Measurements from ENCODE around the gene FUZ. TPM values are rescaled to one million over a fixed set of nuclear protein-coding genes. Genes with fewer than 3 reads are reported as not detected.

Gene FUZ
- total RNA-seq, 3 donors from 2014 or later (not counting 1 experiment from before 2014, with no cell fraction given), result 17.7 to 33.1 (median 20.6) TPM

DNA sequence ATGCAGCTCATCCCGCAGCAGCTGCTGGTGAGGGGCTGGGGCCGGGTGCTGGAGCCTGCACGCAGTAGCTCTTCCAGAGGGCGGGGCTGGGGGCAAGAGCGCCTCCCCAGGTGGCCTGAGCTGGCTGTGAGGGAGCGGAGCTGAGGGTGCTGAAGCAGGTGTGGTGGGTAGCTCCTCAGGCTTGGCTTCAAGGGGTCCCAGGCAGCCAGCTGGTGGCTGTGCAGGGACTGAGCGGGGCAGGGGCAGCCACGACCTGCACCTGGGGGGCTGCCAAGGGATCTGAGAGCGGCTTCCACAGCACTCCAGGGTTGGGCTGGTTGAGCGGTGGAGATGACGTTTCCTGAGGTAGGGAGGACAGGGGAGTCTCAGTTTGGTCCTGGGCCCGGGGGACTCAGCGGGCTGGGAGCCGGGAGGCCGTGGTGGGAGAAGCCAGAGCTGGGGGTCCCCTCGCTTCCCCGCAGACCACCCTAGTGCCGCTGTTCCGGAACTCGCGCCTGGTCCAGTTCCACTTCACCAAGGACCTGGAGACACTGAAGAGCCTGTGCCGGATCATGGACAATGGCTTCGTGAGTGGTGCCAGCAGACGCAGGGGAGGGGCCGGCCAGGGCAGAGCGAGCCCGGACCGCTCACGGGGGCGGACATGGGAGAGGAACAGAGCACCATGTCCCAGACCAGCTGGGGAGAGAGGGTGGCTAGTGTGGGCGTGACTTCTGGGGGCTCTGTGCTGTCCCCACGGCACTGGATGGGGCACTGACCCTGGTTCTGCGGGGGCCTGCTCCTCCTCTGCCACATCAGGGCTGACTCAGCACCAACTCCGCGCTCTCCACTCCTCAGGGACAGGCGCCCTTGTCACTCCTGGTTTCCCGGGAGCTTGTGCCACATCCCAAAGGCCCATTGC lies 45.2 kb upstream of the FUZ start:
- DNase-seq, result no peak
- no peak overlapping the region for H3K4me3 ChIP-seq (ENCODE audit: low read length)
- H3K4me1 Mint-ChIP-seq, result peaks cover 0 to 4% of the 10 kb centered on the region in 2 donors
- H3K4me3 Mint-ChIP-seq, result no peak overlapping the region
- H3K27me3 Mint-ChIP-seq (ENCODE audit: low read depth in 2 of 2), result no peaks in the 10 kb centered on the region
- no peaks in the 10 kb centered on the region for H3K9me3 Mint-ChIP-seq
- H3K9me3 ChIP-seq (ENCODE audit: control insufficient read depth, insufficient read depth, low read length), result no peaks in the 10 kb centered on the region
- intact Hi-C loops (cut with micrococcal nuclease), result no loop called here
- H3K36me3 Mint-ChIP-seq, result no peaks in the 10 kb centered on the region
- ATAC-seq, result no peak
- 95% methylated on average over 37 of the region's 37 CpGs for WGBS (ENCODE audit: insufficient coverage)
- H3K4me1 ChIP-seq (ENCODE audit: control insufficient read depth, insufficient read depth, low read length), result no peaks in the 10 kb centered on the region
- no peaks in the 10 kb centered on the region for H3K27me3 ChIP-seq (ENCODE audit: control insufficient read depth, insufficient read depth, low read length)
- peaks cover 32% of the 10 kb centered on the region for H3K36me3 ChIP-seq (ENCODE audit: control insufficient read depth, insufficient read depth, low read length)
- TF ChIP-seq, protein P1, sequence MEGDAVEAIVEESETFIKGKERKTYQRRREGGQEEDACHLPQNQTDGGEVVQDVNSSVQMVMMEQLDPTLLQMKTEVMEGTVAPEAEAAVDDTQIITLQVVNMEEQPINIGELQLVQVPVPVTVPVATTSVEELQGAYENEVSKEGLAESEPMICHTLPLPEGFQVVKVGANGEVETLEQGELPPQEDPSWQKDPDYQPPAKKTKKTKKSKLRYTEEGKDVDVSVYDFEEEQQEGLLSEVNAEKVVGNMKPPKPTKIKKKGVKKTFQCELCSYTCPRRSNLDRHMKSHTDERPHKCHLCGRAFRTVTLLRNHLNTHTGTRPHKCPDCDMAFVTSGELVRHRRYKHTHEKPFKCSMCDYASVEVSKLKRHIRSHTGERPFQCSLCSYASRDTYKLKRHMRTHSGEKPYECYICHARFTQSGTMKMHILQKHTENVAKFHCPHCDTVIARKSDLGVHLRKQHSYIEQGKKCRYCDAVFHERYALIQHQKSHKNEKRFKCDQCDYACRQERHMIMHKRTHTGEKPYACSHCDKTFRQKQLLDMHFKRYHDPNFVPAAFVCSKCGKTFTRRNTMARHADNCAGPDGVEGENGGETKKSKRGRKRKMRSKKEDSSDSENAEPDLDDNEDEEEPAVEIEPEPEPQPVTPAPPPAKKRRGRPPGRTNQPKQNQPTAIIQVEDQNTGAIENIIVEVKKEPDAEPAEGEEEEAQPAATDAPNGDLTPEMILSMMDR (IDR thresholded peaks at IDR 0.05), result no peak
- peak overlapping the region in 1 of 2 donors; percentile 40 for H3K27ac Mint-ChIP-seq
- H3K27ac ChIP-seq (ENCODE audit: low read length), result no peak overlapping the region

DNA sequence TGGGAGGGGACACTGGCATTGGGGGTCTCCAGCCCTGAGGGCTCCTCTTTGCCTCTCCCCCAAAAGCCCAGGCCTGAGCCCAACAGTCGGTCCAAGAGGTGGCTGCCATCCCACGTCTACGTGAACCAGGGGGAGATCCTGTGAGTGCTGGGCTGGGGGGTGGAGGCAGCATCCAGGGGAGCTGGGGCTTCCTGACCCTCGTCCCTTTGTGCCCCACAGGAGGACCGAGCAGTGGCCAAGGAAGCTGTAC lies 44.7 kb upstream of the FUZ start:
- Mint-ChIP-seq H3K4me1 (peaks cover 0 to under 1% of the 10 kb centered on the region in 2 donors), H3K36me3 (no peaks in the 10 kb centered on the region), H3K4me3 (no peak overlapping the region), H3K9me3 (no peaks in the 10 kb centered on the region), H3K27ac (peak overlapping the region in 1 of 2 donors; percentile 40), H3K27me3 (ENCODE audit: low read depth in 2 of 2) (no peaks in the 10 kb centered on the region)
- Histone ChIP-seq H3K27ac (ENCODE audit: low read length) (no peak overlapping the region), H3K4me1 (ENCODE audit: control insufficient read depth, insufficient read depth, low read length) (peaks cover 4% of the 10 kb centered on the region), H3K4me3 (ENCODE audit: low read length) (no peak overlapping the region), H3K36me3 (ENCODE audit: control insufficient read depth, insufficient read depth, low read length) (peaks cover 28% of the 10 kb centered on the region), H3K9me3 (ENCODE audit: control insufficient read depth, insufficient read depth, low read length) (no peaks in the 10 kb centered on the region), H3K27me3 (ENCODE audit: control insufficient read depth, insufficient read depth, low read length) (no peaks in the 10 kb centered on the region)
- TF ChIP-seq, protein P1 (IDR thresholded peaks at IDR 0.05), result no peak
- 92% methylated on average over 5 of the region's 5 CpGs for WGBS (ENCODE audit: insufficient coverage)
- DNase-seq, result no peak
- ATAC-seq, result no peak
- intact Hi-C loops (cut with micrococcal nuclease), result no loop called here

DNA sequence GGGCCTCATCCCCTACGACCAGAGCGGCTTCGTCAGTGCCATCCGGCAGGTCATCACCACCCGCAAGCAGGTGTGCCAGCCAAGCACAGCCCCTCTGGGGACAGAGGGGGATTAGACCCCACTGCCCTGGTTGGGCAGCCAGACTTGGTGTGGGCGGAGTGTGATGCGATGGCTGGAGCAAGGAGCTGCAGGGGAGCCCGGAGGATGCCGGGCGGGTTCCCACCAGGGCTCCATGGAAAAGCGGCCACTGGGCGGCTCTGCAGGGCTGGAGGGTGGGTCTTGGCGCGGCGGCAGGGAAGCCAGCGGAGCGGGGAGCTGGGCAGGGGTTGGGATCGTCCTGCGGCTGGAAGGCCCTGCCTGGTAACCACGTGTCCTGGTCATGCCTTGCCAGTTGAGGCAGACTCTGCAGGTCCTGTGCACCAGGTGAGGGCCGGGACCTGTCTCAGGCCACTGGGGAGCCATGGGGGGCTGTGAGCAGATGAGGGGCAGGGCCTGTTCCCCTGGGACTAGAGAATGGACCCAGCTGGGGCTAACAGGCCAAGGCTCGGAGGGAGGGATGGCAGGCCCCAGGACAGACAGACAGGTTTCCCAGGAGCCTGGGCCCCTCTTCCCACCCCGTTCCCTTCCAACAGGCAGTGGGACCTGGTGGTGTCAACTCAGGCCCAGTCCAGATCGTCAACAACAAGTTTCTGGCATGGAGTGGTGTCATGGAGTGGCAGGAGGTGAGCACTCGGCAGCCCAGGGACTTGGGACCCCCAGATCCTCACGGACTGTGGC lies 44.2 kb upstream of the FUZ start:
- Mint-ChIP-seq H3K27me3 (ENCODE audit: low read depth in 2 of 2) (no peaks in the 10 kb centered on the region), H3K27ac (no peak overlapping the region), H3K4me1 (peaks cover 5 to 6% of the 10 kb centered on the region in 2 donors), H3K9me3 (no peaks in the 10 kb centered on the region), H3K4me3 (no peak overlapping the region), H3K36me3 (no peaks in the 10 kb centered on the region)
- 96% methylated on average over 26 of the region's 26 CpGs for WGBS (ENCODE audit: insufficient coverage)
- Histone ChIP-seq H3K27ac (ENCODE audit: low read length) (no peak overlapping the region), H3K4me3 (ENCODE audit: low read length) (no peak overlapping the region), H3K27me3 (ENCODE audit: control insufficient read depth, insufficient read depth, low read length) (no peaks in the 10 kb centered on the region), H3K4me1 (ENCODE audit: control insufficient read depth, insufficient read depth, low read length) (peaks cover 9% of the 10 kb centered on the region), H3K9me3 (ENCODE audit: control insufficient read depth, insufficient read depth, low read length) (no peaks in the 10 kb centered on the region), H3K36me3 (ENCODE audit: control insufficient read depth, insufficient read depth, low read length) (peaks cover 25% of the 10 kb centered on the region)
- ATAC-seq (no peak), DNase-seq (no peak)
- intact Hi-C loops (cut with micrococcal nuclease), result no loop called here
- TF ChIP-seq, protein P1 (IDR thresholded peaks at IDR 0.05), result no peak
